SKM-1 treated with dmso at 0.1 percent for 144 hours (cell line): Measurements from ENCODE around the gene ZNF792.
A peak's percentile ranks its signal among the peaks of the same experiment; 100 is the strongest.
"Not testable (repeated sequence)": the region's sequence is repeated elsewhere in the genome, so short reads cannot be mapped to it uniquely, and the experiment has no call there.

Source experiments
- DNase-seq: peaks from one replicate; lab custom pipeline; 2025; ENCODE audit not compliant: unreplicated experiment; lab: John Stamatoyannopoulos, UW

ZNF792 gene

GRCh38 chr19:34963573-34964406, at the start of gene ZNF792:
Gene ZNF792 (minus strand): TSS chr19:34964229. CDS start chr19:34963662, 567 bp downstream.
- no peak for DNase-seq

- DNase-seq, result peak; percentile 17
Measured at GRCh38 chr19:35013041-35013819, 49.2 kb upstream of the ZNF792 start.

- no peak for DNase-seq
Measured at GRCh38 chr19:35011737-35012682, 48.0 kb upstream of the ZNF792 start.

- peak; percentile 20 for DNase-seq
Measured at GRCh38 chr19:35011091-35011689, 47.2 kb upstream of the ZNF792 start.

- DNase-seq, result no peak
Measured at GRCh38 chr19:35009424-35010415, 45.7 kb upstream of the ZNF792 start.

- DNase-seq, result no peak
Measured at GRCh38 chr19:35008891-35009341, 44.9 kb upstream of the ZNF792 start.

- not testable (repeated sequence) for DNase-seq
Measured at GRCh38 chr19:35007427-35007826, 43.4 kb upstream of the ZNF792 start.

GRCh38 chr19:35006999-35007365, 43.0 kb upstream of the ZNF792 start:
- no peak for DNase-seq

- no peak for DNase-seq
Measured at GRCh38 chr19:35006342-35006998, 42.4 kb upstream of the ZNF792 start.

GRCh38 chr19:35006007-35006341, 41.9 kb upstream of the ZNF792 start:
- DNase-seq, result not testable (repeated sequence)

- no peak for DNase-seq
Measured at GRCh38 chr19:35005256-35005977, 41.4 kb upstream of the ZNF792 start.

GRCh38 chr19:35004517-35005255, 40.7 kb upstream of the ZNF792 start:
- no peak for DNase-seq

- no peak for DNase-seq
Measured at GRCh38 chr19:35002037-35002535, 38.1 kb upstream of the ZNF792 start.

- no peak for DNase-seq
Measured at GRCh38 chr19:35000647-35001501, 36.8 kb upstream of the ZNF792 start.

GRCh38 chr19:35000338-35000646, 36.3 kb upstream of the ZNF792 start:
- no peak for DNase-seq

- peak; percentile 58 for DNase-seq
Measured at GRCh38 chr19:34999498-35000337, 35.7 kb upstream of the ZNF792 start, which contains the start of gene GRAMD1A. Gene GRAMD1A (plus strand): TSS chr19:35000323. CDS start chr19:35000479, 156 bp downstream.
